GM19463 (cell line): ENCODE results near the gene CYFIP1.

Source experiments
- ATAC-seq: cut with Tn5 transposase; IDR thresholded peaks from one replicate; pipeline ENCODE4 v1.9.1; 2021; ENCODE audit warnings: mild to moderate bottlenecking, moderate library complexity; ENCODE audit not compliant: unreplicated experiment

The CYFIP1 gene

DNA sequence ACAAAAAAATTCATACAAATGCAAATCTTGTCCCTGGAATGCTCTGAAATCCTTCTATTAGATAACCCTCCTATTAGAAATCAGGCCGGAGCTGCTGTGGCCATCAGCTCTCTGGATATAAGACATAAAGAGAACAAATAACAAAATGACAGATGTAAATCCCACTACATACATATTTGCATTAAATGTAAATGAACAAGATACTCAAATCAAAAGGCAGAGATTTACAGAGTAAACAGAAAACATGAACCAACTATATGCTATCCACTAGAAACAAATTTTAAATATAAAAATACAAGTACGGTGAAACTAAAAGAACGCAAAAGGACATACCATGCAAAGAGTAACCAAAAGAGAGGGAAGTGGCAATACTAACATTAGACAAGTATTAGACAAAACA, 10.7 kb downstream of the CYFIP1 start:
- ATAC-seq, result no peak

DNA sequence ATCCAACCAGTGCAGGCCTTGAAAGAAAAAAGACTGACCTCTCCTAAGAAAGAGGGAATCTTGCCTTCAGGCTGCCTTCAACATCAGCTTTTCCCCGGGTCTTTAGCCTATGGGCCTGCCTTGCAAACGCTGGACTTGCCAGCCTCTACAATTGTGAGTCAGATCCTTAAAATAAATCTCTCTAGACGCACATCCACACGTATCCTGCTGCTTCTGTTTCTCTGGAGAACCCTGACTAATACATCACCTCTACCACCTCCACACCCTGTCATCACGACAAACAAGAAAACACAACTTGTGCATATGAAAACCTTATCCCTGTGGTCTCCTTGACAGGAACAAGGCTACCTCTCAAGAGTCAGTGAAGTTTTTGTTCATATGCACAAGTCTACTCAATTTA, 11.8 kb downstream of the CYFIP1 start:
- ATAC-seq, result no peak

DNA sequence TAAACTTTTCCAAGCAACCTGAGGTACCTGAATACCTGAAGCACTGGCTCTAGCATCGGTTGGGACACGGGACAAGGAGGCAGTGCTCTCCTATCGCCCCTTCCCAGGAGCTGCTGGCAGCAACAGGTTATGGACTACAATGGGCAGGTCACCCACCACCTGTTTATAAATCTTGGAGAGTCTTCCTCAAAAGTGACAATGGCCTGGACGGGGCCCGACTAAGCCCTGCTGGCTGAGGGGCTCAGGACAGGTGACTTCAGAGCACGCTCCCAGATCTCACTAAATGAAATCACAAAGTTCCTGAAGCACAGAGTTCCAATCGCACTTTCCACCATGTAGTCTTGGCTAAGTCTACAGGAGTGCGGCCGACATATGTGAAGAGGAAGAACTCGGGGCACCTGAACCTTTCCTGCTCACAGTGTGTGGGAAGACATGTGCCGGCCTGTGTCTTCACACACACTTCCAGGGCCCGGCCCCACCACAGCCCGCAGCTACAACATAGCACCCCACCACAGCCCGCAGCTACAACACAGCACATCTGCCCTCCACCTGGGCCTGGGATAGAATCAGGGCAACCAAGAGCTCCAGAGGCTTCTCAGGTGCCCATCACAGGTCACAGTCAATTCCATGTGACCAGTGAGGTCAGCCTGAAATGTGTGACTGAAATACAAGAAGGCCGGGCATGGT, 12.9 kb downstream of the CYFIP1 start:
- no peak for ATAC-seq

DNA sequence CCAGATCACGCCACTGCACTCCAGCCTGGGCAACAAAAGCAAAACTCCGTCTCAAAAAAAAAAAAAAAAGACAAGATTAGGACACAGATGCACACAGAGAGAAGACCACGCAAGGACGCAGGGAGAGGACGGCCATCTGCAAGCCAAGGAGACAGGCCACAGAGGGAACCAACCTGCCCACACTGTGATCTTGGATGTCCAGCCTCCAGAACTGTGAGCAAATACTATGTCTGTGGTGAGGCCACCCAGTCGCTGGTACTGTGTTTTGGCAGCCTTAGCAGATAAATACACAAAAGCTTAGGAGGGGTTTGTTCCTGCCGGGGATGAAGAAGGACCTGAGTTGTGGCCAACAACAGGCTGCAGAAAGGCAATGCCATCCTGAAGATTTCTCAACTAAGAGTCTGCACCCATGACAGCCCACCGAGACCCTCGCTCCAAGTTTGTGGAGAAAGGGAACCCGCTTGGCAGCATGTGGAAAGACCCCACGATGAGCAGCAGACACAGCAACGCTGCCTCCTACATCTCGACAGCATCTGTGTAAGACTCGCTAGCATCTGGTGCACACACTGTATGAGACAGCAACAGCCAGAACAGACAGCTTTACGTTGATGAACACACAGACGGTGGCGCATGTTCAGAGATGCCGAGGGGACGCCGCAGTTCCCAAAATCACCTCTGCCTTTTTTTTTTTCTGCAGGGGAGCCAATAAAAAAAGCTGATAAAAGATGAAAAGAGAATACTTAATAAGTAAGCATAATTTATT, 13.7 kb downstream of the CYFIP1 start:
- ATAC-seq, result no peak

DNA sequence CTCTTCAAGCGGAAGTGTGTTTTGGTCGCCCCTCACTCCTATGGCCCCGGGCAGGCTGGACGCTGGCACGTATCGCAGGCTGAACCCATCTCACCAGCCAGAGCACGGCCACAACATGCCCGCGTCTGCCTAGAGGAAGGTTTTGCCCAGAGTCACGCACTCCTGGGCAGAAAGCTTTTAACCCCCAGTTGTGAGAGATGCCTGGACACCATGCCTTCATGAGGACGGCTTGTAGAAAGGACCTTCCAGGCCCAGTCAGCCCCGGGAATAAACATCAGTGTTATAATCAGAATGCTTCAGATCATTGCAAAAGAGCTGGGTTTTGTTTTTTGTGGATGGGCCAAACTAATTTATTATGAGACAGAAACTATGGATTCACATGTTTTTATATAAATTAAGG, 16.5 kb downstream of the CYFIP1 start:
- no peak for ATAC-seq

DNA sequence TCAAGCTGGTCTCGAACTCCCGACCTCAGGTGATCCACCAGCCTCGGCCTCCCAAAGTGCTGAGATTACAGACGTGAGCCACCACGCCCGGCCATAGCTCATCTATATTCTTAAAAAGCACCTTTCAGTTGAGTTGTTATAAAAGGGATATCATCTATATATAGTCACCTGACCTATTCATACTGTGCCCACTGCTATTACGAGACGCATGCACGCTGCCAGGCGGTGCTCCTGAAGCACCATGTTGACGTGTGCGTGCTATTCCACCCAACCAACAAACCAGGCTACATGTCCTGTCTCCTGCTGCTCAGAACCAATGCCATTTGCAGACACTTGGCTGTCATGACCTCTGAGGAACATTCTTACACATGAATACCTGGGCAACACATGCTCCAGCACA, 17.6 kb downstream of the CYFIP1 start:
- ATAC-seq, result no peak

DNA sequence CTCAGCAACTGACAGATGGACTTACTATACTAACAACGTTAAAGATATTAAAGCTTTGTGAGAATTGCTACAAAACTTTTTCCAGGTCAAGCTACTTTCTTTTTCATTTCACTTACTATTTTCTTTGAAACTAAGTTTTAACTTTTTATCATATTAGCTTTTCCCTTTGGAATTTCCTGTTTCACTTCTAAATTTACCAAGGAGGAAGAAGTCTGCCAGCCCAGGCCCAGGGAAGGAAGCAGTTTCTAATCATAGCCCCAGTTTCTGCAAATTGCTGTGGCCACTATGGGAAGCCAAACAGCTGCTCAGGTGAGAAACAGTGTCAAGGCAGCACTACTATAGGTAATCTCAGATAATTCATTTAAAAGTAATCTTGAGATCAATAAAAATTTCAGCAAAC, 18.4 kb downstream of the CYFIP1 start:
- ATAC-seq, result no peak

DNA sequence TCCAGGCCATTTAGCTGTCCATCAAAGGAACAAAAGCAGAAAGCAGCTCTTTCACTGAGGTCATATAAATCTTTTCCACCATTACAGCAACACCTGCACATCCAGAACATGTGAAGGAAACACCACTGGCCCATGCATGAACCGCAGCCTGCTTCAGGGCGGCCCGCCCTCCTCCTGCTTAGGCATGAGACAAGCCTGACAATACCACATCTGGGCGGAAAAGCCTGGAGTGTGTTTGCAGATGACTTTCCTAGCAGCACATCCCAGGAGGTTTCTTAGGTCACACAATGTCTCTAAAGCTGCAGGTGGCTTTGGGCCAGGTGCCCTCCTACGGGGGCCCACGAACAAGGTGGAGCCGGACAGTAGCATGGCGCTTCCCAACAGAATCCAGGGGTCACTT, 19.6 kb downstream of the CYFIP1 start:
- no peak for ATAC-seq

DNA sequence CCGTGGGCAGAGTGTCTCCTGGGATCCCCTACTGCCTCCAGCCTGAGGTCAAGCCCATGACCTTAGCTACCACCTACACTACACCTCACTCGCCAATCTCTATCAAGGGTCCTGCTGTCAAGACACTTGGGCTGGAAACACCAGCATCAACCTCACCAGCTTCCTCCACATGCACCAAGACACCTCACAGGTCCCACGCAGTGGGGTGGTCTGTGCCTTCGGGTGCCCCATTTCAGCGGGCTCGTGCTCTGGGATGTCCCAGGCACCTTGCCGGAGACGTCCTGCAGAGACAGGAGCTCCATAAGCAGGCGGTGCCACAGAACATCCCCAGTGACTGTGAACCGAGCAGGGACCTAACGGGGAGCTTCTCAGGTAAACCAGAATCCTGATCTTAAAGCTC, 20.0 kb downstream of the CYFIP1 start:
- ATAC-seq, result no peak

DNA sequence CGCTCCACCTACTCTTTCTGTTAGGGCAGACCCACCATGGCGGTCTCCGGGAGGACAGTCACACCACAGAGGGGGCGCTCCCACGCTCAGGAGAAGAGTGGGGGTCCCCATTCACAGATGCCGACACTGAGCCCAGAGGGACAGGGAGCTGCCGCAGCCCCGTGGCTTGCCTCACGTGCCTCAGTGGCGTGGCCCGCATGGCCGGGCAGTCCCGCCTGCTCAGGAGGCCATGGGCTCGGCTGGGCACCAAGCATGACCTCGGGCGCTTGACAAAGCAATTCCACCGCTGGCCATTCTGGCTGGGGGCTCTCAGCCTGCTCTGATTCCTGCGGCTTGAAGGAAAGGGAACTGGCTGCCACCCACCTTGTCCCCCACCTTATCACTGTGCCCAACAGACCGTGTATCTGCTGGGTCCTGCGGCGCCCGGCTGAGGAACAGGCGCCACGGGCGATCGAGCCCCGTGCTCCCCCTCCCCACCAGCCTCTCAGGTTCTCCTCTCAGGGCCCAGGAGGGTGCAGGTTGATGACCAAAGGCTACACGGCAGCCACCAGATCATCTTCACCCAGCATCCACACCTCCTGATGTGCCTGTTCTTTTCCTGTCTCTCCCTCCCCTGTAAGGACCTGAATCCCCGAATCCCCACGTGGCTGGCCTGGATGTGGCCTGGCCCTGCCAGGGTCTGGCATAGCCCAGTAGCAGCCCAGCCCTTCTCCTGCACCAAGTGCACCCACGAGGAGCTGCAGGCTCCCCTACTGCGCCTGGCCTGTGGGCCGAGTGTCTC, 20.7 kb downstream of the CYFIP1 start:
- ATAC-seq, result no peak

DNA sequence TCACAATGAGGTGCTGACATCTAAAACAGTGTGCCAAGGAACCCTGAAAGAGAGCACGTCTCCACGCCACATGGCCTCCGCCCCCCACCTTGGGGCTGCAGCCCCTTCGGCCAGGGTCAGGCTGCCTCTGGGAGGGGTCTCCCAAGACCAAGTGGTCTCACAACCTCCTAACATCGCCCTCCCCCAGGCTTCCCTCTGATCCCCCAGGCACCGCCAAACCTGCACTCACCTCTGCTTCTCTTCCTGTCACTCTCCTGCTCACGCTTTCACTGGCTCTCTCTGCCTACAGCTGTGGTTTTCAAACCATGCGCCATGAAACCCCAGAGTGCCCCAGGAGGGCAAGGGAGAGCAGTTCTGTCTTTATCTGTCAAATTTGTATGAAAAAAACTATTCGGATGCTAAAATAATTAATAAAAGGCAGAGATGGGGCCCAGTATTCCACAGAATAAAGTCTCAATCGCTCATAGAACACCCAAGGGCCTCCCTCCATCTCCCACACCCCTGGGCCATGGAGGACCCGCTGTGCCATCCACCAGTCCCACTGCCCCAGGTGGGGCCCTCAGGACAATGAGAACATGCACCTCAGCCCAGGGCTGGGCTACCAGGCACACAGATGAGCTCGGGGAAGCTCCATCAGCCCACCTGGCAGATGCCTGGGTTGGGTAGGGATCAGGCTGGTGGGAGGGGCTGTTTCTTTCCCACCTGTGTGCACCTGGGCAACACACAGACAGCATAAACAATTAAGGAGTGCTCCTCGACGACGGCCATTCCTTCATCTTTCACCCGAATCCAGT, 21.5 kb downstream of the CYFIP1 start:
- no peak for ATAC-seq

DNA sequence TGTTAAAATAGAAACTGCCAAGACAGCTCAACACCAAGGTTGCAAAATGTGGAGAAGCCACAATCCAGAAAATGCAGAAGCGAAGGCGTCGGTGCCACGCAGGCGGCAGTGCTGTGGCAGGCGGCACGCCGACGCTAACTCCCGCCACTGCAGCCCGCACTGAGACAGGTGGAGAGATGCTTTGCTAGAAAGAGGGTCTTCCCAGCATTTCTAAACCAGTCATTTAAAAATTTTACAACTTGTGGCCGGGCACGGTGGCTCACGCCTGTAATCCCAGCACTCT, 23.2 kb downstream of the CYFIP1 start:
- no peak for ATAC-seq

DNA sequence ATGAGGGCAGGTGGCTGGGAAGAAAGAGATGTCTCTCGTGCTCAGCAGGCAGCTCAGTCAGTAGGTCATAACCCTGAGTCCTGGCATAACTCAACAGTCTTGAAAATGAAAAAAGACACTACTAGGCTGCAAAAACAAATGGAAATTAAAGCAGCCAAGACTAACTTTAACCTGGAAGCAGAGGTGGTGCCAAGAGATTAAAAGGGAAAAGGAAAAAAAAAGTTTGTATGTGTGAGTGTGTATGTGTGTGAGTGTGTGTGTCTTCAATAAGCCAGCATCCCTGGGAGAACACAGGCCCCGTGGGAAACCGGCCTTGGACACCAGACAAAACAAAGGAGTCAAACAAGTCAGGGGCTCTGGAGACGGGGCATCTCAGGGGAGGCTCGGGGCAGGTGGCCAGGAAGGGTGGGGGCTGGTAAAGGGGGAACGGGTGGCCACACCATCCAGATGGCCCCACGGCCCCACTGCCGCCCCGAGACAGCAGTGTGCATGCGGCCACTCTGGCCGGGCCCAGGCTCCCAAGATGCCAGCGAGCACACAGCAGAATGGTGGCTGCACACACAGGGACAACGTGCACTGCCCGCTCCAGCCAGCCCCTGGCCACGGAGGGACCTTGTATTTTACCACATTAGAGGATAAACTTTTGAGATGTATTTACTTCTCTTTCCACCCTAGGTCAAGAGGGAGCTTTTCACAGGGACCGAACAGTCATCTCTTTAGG, 23.8 kb downstream of the CYFIP1 start:
- no peak for ATAC-seq

DNA sequence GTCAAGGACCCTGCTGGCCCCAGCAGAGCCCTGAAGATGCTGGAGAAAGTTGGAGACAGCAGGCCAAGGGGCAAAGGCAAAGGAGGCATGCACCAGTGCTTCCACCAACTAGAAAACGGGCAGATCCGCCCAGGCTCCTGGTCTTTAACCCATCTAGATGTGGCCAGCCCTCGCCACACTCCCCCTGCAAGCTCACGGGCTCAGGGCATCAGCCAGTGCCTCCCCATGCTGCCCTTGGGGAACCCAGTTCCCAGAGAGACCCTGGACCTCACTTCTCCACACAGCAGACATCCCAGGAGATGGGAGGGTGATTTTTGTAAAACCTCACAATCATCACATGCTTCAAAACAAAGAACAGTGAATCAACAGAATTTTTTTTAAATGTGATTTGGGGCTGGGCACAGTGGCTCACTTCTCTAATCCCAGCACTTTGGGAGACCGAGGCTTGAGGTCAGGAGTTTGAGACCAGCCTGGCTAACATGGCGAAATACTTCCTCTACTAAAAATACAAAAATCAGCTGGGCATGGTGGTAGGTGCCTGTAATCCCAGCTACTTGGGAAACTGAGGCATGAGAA, 24.5 kb downstream of the CYFIP1 start:
- ATAC-seq, result no peak

DNA sequence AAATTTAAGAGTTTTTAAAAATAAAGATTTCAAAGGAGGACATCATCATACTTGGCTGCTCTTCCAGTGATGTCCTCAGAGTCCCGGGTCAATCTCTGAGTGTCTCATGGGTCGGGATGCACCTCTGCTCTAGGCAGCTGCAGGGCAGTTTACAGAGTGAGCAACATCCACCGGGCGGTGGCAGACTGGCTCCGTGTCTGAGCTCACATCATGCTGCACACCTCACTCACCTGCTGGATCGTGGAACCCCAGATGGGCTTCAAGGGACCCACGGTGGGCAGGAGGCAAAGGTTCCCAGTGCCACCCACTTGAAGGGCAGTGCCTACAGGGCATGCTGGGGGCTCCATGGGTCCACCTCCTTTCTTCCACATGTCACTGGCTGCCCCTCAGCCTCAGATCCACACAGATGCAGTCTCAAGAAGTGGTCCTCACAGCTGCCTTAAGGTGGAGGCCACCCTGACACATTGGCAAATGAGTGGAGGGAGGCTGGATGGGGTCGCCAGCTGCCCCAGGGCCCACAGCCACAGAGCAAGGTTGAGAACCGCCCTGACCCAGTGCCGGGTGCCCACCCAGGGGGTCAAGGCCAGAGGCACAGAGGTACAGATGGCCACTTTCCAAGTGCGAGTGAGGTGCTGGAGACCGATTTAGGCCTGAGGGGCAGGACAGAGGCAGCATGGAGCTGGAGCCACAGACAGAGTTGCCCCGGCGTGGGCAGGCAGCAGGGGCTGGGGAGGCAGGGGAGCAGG, 25.2 kb downstream of the CYFIP1 start:
- ATAC-seq, result no peak

DNA sequence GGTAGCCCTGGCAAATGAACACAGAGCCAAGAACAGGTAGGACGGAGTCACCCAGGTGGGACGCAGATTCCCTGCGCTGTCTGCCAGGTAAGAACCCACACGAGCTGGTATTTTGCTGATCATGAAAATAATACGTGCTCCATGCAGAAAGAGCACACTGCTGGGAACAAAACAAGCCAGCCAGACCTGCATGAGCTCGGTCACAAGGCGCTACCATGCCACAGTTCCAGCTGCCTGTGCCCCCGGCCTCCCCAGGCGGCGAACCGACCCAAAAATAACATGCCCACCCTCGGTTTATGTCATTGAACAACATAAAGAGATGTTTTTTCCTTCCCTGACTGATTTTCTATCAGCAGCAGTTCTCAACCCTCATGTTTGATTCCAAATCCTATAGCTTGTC, 25.8 kb downstream of the CYFIP1 start:
- no peak for ATAC-seq

DNA sequence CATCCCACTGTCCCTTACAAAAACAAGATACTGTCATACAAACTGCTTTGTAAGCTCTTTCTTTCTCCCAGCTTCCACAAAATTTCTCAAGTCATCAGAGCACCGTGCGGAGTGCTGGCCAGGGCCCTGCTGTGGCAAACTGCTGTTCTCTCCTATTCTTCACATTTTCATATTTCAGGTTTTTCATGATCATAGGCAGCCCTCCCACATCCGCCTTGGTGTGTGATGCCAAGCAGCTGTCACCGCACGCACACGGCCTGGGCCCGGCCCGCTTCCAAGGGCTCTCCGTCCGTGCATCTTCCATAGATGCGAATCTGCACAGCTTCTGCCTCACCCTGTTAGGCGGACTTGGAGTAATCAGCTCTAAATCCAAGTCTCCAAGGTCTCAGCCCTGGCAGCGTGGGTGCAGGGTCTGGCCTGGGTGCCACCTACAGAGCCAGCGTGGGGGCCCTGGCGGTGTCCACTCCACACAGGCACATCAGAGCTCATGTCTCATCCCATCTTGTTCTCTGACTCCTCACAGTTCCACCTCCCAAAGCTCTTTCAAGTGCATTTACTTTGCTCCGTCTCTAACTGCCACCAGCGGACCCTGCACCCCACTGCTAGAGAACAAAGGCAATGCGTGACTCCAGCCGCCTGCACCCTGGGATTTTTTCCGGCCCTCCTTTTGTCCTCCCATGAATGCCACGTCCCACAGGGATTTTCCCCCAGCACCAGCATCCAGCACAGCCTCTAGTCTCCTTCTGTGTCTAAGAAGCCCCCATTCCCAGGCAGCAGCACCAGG, 27.2 kb downstream of the CYFIP1 start:
- ATAC-seq, result no peak

DNA sequence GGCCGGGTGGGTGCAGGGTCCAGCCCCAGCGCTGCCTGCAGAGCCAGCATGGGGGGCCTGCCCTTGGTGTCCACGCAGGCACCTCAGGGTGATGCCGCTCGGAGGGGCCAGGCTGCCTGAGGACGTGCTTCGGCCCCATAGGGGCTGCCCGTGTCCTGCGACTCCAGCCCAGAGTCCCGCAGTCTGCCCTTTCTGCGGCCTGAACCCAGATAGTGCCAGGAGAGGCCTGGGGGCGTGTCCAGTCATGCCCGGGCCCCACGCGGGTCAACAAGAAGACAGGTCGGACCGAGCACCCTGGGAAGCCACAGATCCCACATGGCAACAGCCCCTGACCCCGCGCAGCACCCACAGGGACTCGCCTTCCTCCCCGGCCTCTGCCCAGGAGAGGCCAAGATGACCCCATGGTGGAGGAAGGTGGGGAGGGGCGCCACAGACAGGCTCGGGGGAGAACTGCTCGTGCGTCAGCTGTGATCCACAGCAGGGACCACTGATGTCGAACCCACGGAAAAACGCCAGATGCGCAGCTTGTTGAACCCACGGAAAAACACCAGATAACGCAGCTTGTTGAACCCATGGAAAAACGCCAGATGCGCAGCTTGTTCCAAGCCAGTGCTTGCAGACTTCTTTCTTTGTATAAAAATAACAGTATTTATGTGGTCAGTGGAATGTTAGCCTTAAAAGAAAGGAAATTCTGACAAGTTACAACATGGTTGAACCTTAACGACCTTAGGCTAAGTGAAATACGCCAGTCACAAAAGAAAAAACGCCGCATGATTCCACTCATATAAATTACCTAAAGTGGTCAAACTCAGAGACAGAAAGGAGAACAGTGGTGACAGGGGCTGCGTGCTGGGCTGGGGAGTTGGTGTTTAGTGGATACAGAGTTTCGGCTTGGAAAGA, 28.5 kb downstream of the CYFIP1 start:
- no peak for ATAC-seq
